ENCODE data around the gene PDZD4. TPM values are rescaled to one million over a fixed set of nuclear protein-coding genes. Genes with fewer than 3 reads are reported as not detected.
A peak's percentile ranks its signal among the peaks of the same experiment; 100 is the strongest.

The PDZD4 gene
- total RNA-seq, 1 donor from 2014 or later = 7.7 TPM

DNA sequence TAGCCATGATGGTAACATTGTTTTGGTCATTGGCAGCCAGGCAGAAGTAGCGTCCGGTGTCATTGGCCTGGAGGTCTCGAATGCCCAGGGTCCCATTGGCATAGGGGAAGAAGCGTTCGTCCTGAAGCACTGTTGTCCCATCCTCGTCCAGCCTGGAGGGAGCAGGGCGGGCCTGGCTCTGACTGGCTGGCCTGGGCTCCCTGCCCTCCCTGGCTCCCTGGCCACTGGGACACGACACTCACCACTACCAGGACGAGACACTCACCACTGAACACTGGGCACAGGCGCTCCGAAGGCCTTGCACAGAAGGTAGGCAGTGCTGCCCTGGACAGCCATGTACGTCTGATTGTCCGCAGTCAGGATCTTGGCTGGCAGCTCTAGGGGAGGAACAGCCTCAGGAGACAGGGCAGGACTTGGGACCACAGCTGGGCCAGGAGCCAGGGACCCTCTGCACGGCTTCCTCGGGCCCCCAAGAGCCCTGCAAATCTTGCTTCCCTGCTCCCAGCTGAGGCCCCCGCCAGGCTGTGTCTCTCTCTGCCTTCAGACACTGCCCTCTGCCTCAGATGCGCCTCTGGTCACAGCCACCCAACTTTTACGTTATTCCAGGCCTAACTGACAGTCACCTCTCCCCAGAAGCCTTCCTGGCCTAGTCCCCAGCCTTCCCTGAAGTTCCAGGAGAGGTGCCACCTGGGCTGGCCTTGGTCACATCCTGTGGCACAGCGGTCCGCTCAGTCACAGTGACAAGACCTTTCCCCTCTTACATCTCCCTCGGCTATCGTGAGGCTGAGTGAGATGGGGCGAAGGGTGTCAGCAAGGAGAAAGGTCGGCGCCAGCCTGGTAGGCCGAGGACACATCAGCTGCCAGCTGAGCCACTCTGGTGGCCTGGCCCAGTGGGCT is 38.5 kb upstream of the PDZD4 start:
- no peak for DNase-seq (ENCODE audit: low spot score)

DNA sequence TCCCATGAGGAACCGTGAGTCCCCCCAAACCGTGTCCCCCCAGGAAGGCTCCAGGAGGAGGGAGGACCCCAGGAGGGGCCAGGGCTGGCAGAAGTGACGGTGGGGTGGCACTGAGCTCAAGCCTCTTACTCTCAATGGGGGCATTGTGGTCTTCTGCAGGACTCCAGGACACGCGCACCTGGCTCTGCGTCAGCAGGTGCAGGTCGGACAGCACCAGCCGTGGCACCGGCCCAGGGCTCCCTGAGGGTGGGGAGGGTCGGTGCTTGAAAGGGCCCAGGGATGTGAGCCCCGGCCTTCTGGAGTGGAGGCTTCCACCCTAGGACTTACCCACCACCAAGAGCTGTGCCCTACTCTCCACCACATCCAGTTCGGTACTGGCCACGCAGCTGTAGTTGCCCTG is 37.3 kb upstream of the PDZD4 start:
- no peak for DNase-seq (ENCODE audit: low spot score)

DNA sequence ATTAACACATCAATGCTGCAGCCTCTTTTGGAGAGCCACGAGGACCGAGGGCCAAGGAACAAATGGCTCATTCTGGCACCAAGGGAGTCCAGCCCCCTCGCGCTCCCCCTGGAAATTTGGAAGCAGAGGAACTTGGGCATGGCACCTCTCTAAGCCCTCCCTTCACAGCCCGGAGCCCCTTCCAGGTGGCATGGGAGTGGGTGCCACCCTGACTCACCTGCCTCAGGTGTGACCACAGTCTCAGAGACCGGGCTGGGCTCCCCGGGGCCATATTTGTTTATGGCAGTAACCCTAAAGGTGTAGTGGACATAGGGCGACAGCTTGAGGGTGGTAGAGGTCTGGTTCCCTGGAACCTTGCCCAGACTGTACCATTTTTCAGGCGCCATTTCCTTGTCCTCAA is 36.8 kb upstream of the PDZD4 start:
- DNase-seq (ENCODE audit: low spot score) = no peak

DNA sequence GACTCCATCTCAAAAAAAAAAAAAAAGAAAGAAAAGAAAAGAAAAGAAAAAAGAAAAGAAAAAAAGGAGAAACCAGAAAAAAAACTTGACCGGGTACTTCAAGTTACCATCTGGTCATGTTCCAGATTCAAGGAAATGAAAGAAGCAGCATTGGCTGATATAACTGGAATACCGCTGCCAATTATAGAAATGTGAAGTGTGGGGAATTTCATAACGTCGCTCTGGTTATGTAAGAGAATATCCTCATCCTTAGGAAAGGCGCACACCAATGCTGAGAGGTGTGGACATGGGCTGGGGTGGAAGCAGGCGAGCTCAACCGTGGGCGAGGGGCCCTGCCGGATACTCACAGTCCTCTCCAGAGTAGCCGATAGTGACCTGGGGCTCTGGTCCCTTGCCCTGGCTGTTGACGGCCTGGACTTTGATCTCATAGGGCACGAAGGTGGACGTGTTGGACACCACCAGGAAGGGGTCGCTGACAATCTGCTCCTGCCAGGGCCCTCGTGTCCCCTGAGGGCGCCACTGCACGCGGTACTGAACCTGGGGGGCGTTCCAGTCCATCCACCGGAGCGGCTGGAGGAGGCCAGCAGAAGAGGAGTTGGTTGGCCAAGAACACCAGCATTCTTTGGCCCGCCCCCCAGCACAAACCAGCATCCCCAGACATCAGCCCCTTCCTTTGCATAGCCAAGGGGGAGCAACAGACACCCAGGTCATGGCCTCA is 36.1 kb upstream of the PDZD4 start:
- DNase-seq (ENCODE audit: low spot score) = no peak

- no peak for DNase-seq (ENCODE audit: low spot score)
Measured at GRCh38 chrX:153865685-153866084, 35.3 kb upstream of the PDZD4 start.

DNA sequence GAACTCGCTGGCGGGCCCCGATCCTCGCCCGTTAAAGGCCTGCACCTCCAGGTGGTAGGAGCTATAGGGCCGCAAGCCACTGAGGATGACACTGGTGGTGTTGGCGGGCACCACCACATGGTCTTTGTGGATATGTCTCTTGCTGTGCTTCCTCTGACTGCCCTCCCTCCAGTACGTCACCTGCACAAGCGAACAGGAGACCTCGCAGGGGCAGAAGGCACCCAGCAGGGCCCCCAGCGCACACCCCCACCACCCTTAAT is 34.9 kb upstream of the PDZD4 start:
- no peak for DNase-seq (ENCODE audit: low spot score)

GRCh38 chrX:153864561-153865320 is 34.4 kb upstream of the PDZD4 start:
- DNase-seq (ENCODE audit: low spot score) = no peak

DNA sequence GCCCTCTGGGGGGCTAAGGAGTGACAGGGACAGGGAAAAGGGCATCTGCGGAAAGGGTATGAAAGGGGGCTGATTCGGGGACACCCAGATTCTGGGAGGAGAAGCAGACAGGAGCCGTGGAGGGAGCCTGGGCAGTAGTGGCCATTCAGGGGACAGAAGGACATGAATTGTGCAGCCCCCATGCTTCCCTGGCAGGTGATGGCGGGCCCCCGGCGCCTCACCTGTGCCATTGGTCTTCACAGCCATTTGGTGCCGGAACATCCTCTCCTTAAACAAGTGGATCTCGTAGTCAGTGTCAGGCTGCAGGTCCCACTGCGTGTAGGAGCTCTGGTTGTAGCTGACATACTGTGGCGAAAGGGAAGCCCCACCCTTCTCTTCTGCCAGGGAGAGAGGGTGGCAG is 33.8 kb upstream of the PDZD4 start:
- DNase-seq (ENCODE audit: low spot score) = no peak

GRCh38 chrX:153863251-153863991 is 33.1 kb upstream of the PDZD4 start:
- no peak for DNase-seq (ENCODE audit: low spot score)

GRCh38 chrX:153862369-153863250 is 32.3 kb upstream of the PDZD4 start:
- peak; percentile 31 for DNase-seq (ENCODE audit: low spot score)

- DNase-seq (ENCODE audit: low spot score) = no peak
Measured at GRCh38 chrX:153861733-153862310, 31.5 kb upstream of the PDZD4 start.

DNA sequence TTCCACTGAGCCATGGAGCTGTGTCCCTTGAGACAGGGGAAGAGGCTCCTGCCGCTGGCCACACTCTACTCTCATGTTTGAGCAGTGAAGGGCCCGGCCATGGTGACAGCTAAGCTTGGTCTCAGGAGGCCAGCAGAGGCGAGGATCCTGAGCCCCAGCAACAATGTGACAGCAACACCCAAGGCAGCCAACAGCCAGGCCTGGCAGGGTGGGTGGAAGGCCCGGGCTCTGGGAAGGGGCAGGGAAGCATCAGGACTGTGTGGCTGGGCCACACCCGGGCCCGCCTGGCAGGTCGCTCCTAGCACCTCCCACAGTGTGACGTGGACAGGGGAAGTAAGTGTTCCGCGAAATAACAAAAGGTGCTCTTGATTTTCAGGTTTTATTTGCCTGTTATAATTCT is 30.8 kb upstream of the PDZD4 start:
- no peak for DNase-seq (ENCODE audit: low spot score)

DNA sequence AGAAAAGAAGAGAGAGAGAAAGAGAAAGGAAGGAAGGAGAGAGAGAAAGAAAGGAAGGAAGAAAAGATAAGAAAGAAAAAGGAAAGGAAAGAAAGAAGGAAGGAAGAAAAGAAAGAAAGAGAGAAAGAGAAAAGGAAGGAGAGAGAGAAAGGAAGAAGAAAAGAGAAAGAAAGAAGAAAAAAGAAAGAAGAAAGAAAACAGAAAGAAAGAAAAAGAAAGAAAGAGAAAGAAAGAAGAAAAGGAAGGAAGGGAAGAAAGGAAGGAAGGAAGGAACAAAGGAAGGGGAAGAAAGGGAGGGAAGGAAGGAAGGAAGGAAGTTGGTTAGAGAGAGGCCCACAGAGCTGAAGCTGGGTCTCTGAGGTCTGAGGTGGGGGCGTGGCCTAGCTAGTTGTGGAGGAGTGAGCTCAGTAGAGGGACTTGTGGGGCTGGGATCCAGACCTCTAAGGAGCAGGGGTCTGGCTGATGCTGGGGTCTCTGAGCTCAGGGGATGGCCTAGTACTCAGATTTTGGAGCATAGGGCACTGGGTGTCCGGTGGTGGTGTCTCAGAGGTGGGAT is 27.1 kb upstream of the PDZD4 start:
- no peak for DNase-seq (ENCODE audit: low spot score)

GRCh38 chrX:153854702-153855101 is 24.4 kb upstream of the PDZD4 start:
- DNase-seq (ENCODE audit: low spot score) = no peak

- no peak for DNase-seq (ENCODE audit: low spot score)
Measured at GRCh38 chrX:153853902-153854267, 23.5 kb upstream of the PDZD4 start.

GRCh38 chrX:153853180-153853901 is 23.0 kb upstream of the PDZD4 start:
- DNase-seq (ENCODE audit: low spot score) = no peak

- DNase-seq (ENCODE audit: low spot score) = no peak
Measured at GRCh38 chrX:153851981-153852380, 21.6 kb upstream of the PDZD4 start.

- DNase-seq (ENCODE audit: low spot score) = no peak
Measured at GRCh38 chrX:153848325-153848724, 18.0 kb upstream of the PDZD4 start.

DNA sequence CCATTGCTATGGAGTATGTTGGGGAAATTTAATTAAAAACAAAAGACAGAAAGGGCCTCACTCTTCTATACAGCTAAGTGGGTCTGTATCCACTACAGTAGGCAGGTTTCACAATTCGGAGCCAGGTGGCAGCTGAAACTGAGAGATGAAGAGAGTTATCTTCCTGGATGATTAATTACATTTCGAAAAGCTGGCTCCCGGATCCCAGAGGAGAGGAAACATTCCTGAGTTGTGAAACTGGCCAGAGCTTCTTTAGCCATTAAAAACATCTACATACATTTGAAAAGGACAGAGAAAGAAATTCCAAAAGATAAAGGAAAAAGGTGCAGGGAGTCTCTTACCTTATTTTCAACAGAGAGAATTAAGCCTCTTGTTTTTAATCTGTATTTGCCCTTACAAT is 15.5 kb upstream of the PDZD4 start:
- no peak for DNase-seq (ENCODE audit: low spot score)

GRCh38 chrX:153845195-153845594 is 14.9 kb upstream of the PDZD4 start:
- no peak for DNase-seq (ENCODE audit: low spot score)
